Stimulated activated CD4-positive, alpha-beta T cell treated with anti-CD3 and anti-CD28 coated beads, Interleukin-12 subunit alpha, Interleukin-12 subunit beta, amount 100 ng/mL, for 48 hours (primary cell): ENCODE data around the gene LBH.

Source experiments
- DNase-seq, 3 donors: peaks; one replicate each; pipeline ENCODE4 v3.0.0-alpha.2; 2020; ENCODE audit warnings: low read depth in 2 of 3, low spot score in 1 of 3

LBH gene

GRCh38 chr2:30272286-30272685 lies 41.0 kb downstream of the LBH start:
- DNase-seq, result no peak

- peak; percentile 32 to 35 (median 33) for DNase-seq
Observed at GRCh38 chr2:30272761-30273573, 41.6 kb downstream of the LBH start.

GRCh38 chr2:30273574-30273929 lies 42.2 kb downstream of the LBH start:
- peak in 1 of 3 donors; percentile 23 for DNase-seq

- no peak for DNase-seq
Observed at GRCh38 chr2:30275256-30275655, 43.9 kb downstream of the LBH start.

- DNase-seq, result peak in 1 of 3 donors; percentile 29
Observed at GRCh38 chr2:30276455-30276911, 45.1 kb downstream of the LBH start.

GRCh38 chr2:30277582-30277981 lies 46.2 kb downstream of the LBH start:
- DNase-seq, result no peak

GRCh38 chr2:30278419-30278818 lies 47.1 kb downstream of the LBH start:
- DNase-seq, result no peak

- no peak for DNase-seq
Observed at GRCh38 chr2:30280596-30281434, 49.5 kb downstream of the LBH start.

- no peak for DNase-seq
Observed at GRCh38 chr2:30282081-30282480, 50.7 kb downstream of the LBH start.

- no peak for DNase-seq
Observed at GRCh38 chr2:30282721-30283120, 51.4 kb downstream of the LBH start.

GRCh38 chr2:30283931-30284565 lies 52.7 kb downstream of the LBH start:
- DNase-seq, result no peak

GRCh38 chr2:30285758-30286157 lies 54.4 kb downstream of the LBH start:
- DNase-seq, result no peak

GRCh38 chr2:30287190-30287840 lies 56.0 kb downstream of the LBH start:
- no peak for DNase-seq

- DNase-seq, result no peak
Observed at GRCh38 chr2:30287857-30288513, 56.7 kb downstream of the LBH start.

- no peak for DNase-seq
Observed at GRCh38 chr2:30288561-30288960, 57.2 kb downstream of the LBH start.

GRCh38 chr2:30293303-30293921 lies 62.1 kb downstream of the LBH start:
- no peak for DNase-seq

GRCh38 chr2:30294133-30294532 lies 62.8 kb downstream of the LBH start:
- DNase-seq, result no peak

GRCh38 chr2:30296496-30296895 lies 65.2 kb downstream of the LBH start:
- DNase-seq, result no peak

- DNase-seq, result no peak
Observed at GRCh38 chr2:30298302-30298701, 67.0 kb downstream of the LBH start.

GRCh38 chr2:30300122-30300455 lies 68.8 kb downstream of the LBH start:
- no peak for DNase-seq
